HG03139 (cell line): ENCODE data around the gene SLC39A2.
"Not testable (repeated sequence)": the region's sequence is repeated elsewhere in the genome, so short reads cannot be mapped to it uniquely, and the experiment has no call there.

Experiments
- ATAC-seq: cut with Tn5 transposase; IDR thresholded peaks from one replicate; pipeline ENCODE4 v1.9.1; 2021; ENCODE audit not compliant: unreplicated experiment

SLC39A2 gene

GRCh38 chr14:20996521-20996920 is 2.6 kb upstream of the SLC39A2 start:
- no peak for ATAC-seq

GRCh38 chr14:20997115-20997514 is 2.0 kb upstream of the SLC39A2 start:
- ATAC-seq = no peak

GRCh38 chr14:20997564-20997963 is 1.5 kb upstream of the SLC39A2 start:
- no peak for ATAC-seq

GRCh38 chr14:20998139-20998538 is 954 bp upstream of the SLC39A2 start:
- no peak for ATAC-seq

- ATAC-seq = no peak
These were observed 498 bp downstream of the SLC39A2 start for GRCh38 chr14:20999591-20999990.

GRCh38 chr14:21001218-21001617 is 2.1 kb downstream of the SLC39A2 start:
- ATAC-seq = no peak

- ATAC-seq = no peak
These were observed 4.8 kb downstream of the SLC39A2 start for GRCh38 chr14:21003788-21004346.

- not testable (repeated sequence) for ATAC-seq
These were observed 10.6 kb downstream of the SLC39A2 start for GRCh38 chr14:21009721-21010120.

- no peak for ATAC-seq
These were observed 12.0 kb downstream of the SLC39A2 start for GRCh38 chr14:21011136-21011535.

- ATAC-seq = no peak
These were observed 15.7 kb downstream of the SLC39A2 start for GRCh38 chr14:21014761-21015190.

GRCh38 chr14:21015312-21015711 is 16.2 kb downstream of the SLC39A2 start:
- no peak for ATAC-seq

GRCh38 chr14:21016413-21017190 is 17.5 kb downstream of the SLC39A2 start:
- ATAC-seq = no peak

- ATAC-seq = no peak
These were observed 18.6 kb downstream of the SLC39A2 start for GRCh38 chr14:21017528-21018245.

- ATAC-seq = no peak
These were observed 19.2 kb downstream of the SLC39A2 start for GRCh38 chr14:21018286-21018685.

- ATAC-seq = no peak
These were observed 19.7 kb downstream of the SLC39A2 start for GRCh38 chr14:21018781-21019180.

- no peak for ATAC-seq
These were observed 20.3 kb downstream of the SLC39A2 start for GRCh38 chr14:21019366-21019765.

GRCh38 chr14:21020977-21021545 is 22.0 kb downstream of the SLC39A2 start:
- no peak for ATAC-seq

- no peak for ATAC-seq
These were observed 23.6 kb downstream of the SLC39A2 start for GRCh38 chr14:21022686-21023085.

GRCh38 chr14:21023174-21023573 is 24.1 kb downstream of the SLC39A2 start:
- ATAC-seq = no peak

- ATAC-seq = no peak
These were observed 24.9 kb downstream of the SLC39A2 start for GRCh38 chr14:21023817-21024584.
